Activated CD8-positive, alpha-beta T cell treated with anti-CD3 and anti-CD28 coated beads, Interleukin-2, amount 10 ng/mL, durations not matched to agents 7 days and 5 days (primary cell): ENCODE measurements around the gene SUPT4H1. TPM values are rescaled to one million over a fixed set of nuclear protein-coding genes. Genes with fewer than 3 reads are reported as not detected.
A peak's percentile ranks its signal among the peaks of the same experiment; 100 is the strongest.

Source experiments
- ATAC-seq: fragments of 150-1000 bp; cut with Tn5 transposase; one replicate; pipeline ENCODE4 v1.10.0; 2021; ENCODE audit warnings: moderate library complexity
- CTCF ChIA-PET: fragments of 350-600 bp; sonication (Branson Sonifier 250); formaldehyde crosslinking; loops from one replicate; lab custom pipeline; 2021; ENCODE audit warnings: antibody characterized with exemption; lab: Charles Lee
- POLR2A ChIA-PET: fragments of 350-600 bp; sonication (Branson Sonifier 250); formaldehyde crosslinking; loops from one replicate; lab custom pipeline; 2021; ENCODE audit warnings: antibody characterized with exemption; lab: Charles Lee
- DNase-seq: peaks from one replicate; pipeline ENCODE4 v3.0.0-alpha.2; 2020
- H3K27ac Mint-ChIP-seq: one replicate; pipeline ENCODE4 v1.8.0; 2021; ENCODE audit warnings: mild to moderate bottlenecking, mixed read lengths
- H3K27me3 Mint-ChIP-seq: one replicate; pipeline ENCODE4 v1.8.0; 2021; ENCODE audit warnings: low read depth, mixed read lengths
- H3K36me3 Mint-ChIP-seq: one replicate; pipeline ENCODE4 v1.8.0; 2021; ENCODE audit warnings: low read depth, mixed read lengths
- H3K4me1 Mint-ChIP-seq: one replicate; pipeline ENCODE4 v1.8.0; 2021; ENCODE audit warnings: low read depth, mixed read lengths
- H3K4me3 Mint-ChIP-seq: one replicate; pipeline ENCODE4 v1.8.0; 2021; ENCODE audit warnings: mild to moderate bottlenecking, mixed read lengths
- H3K9me3 Mint-ChIP-seq: one replicate; pipeline ENCODE4 v1.8.0; 2022; ENCODE audit warnings: mixed read lengths; ENCODE audit not compliant: insufficient read depth
- total RNA-seq, 2 experiments: library from RNA; stranded (reverse); gene quantifications; one replicate each; pipeline ENCODE4 v1.2.3, GENCODE V29; 2021

Gene SUPT4H1
- total RNA-seq, 2 experiments from 2014 or later = 75.2 to 90.8 TPM

DNA sequence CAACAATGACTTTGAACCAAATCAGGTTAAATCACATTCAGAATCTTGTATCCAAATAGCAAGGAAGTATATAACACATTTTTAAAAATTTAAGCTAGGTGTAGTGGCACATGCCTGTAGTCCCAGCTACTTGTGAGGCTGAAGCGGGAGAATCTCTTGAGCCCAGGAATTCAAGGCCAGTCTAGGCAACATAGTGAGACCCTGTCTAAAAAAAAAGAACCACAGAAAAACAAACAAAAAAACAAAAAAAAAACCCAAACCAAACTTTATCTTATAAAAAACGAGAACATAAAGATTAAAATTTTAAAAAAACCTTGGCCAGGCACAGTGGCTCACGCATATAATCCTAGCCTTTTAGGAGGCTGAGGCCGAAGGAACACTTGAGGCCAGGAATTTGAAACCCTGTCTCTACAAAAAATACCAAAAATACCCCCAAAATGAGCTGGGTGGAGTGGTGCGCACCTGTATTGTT, 11.6 kb downstream of the SUPT4H1 start:
- Mint-ChIP-seq H3K27me3 (no peaks in the 10 kb centered on the region), H3K36me3 (peaks cover 81% of the 10 kb centered on the region), H3K9me3 (no peaks in the 10 kb centered on the region), H3K27ac (peak overlapping the region; percentile 92), H3K4me3 (peak overlapping the region; percentile 99), H3K4me1 (peaks cover 64% of the 10 kb centered on the region)
- ATAC-seq = no peak
- DNase-seq = no peak
- ChIA-PET POLR2A (interaction anchor here (0.6 to 28.8 kb wide), 8 partner anchors 1 to 1661 kb away, joined by 3 to 2649 read pairs (median 4); partner anchors contain the start of genes PRR11, SKA2, SUPT4H1 and TSPOAP1), CTCF (interaction anchor here (0.9 to 13.4 kb wide), 4 partner anchors 8 to 77 kb away, joined by 3 to 235 read pairs (median 52); partner anchors contain the start of genes RNF43 and SUPT4H1)

DNA sequence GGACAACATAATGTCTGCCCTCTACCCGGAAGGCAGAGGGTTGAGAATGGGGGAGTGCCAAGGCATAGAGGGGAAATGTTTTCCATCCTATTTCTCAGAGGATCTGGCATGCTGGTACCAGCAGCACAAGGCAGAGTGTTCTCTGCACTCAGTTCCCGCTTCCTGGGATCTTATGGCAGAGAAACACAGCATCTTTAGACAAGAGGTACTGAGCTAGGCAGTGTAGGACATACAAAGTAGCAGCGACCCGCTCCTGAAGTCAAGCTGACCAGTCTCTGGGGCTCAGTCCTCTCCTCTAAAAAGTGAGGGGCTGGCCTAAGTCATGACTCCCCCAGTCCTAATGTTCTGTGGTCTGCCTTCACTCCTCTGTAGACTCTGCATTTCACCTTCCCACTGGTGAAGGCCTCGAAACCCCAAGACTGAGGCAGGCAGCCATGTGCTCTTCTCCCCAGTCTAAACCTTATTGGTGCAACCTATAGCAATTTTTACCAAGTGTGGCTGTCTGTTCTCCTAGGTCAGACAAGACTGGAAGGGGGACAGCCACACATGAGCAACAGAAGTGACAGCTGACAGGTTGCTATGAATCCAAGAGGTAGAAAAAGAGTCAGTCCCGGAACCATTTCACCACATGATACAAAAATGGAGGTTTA, 12.1 kb downstream of the SUPT4H1 start:
- H3K36me3 Mint-ChIP-seq = peaks cover 76% of the 10 kb centered on the region
- CTCF ChIA-PET = interaction anchor here (0.9 to 13.4 kb wide), 6 partner anchors 7 to 78 kb away, joined by 3 to 235 read pairs (median 4); partner anchors contain the start of genes RNF43 and SUPT4H1

DNA sequence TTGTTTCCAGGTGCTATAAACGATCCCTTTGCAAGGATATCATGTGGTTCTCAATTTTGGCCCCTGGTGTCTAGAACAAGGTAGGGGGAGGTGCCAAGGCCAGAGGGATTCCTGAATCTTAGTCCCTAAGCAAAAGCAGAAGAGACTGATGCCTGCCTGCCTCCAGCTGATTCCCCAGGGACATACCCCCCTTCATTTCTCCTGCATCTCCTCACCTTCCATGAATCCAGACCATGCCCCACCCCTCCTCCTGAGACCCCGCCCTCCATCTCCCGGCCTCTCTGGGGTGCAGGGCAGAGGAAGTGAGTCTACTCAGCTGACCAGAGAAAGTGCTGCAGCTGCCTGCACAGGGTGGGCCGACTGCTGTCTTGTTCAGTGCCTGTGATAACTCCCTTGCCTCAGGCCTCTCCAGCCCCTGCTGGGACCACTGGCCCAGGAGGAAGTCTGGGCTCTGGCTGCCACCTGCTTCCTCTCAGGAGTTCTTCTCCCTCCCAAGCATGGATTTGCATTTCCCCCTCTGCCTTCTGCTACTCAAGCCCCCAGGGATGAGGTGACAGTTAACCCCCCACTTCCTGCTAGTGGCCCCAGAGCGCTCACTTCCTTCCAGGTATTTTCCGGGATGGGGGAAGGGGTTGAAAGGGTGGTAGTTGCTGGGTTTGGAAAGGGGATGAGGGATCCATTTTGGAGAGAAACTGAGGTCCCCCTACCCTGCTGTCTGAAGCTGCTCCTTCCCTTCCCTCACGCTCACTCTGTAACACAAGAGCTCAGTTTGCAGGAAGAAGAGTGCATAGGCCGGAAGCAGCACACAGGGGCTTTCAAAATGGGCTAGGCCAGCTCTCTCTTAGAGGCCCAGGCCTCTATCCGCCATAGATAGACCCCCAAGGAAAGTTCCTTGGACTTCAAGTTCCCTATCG, 12.9 kb downstream of the SUPT4H1 start:
- ATAC-seq (peak; percentile 31), DNase-seq (peak; percentile 89)
- Mint-ChIP-seq H3K4me1 (peaks cover 51% of the 10 kb centered on the region), H3K9me3 (no peaks in the 10 kb centered on the region), H3K4me3 (peak overlapping the region; percentile 99), H3K27me3 (no peaks in the 10 kb centered on the region), H3K27ac (peak overlapping the region; percentile 92), H3K36me3 (peaks cover 74% of the 10 kb centered on the region)
- ChIA-PET CTCF (interaction anchor here (1.0 to 13.4 kb wide), 6 partner anchors 8 to 78 kb away, joined by 4 to 235 read pairs (median 12); partner anchors contain the start of genes RNF43 and SUPT4H1), POLR2A (interaction anchor here (0.6 to 28.8 kb wide), 11 partner anchors 0 to 1280 kb away, joined by 3 to 2649 read pairs (median 4); partner anchors contain the start of genes PRR11, RNF43, SKA2 and SRSF1)

More for the DNA sequence above, 12.1 kb downstream of the SUPT4H1 start:
- POLR2A ChIA-PET = interaction anchor here (0.6 to 28.8 kb wide), 11 partner anchors 1 to 1661 kb away, joined by 3 to 2649 read pairs (median 4); partner anchors contain the start of genes PRR11, SKA2, SUPT4H1 and TSPOAP1
- ATAC-seq (no peak), DNase-seq (peak; percentile 50)
- H3K9me3 Mint-ChIP-seq = no peaks in the 10 kb centered on the region
- H3K27me3 Mint-ChIP-seq = no peaks in the 10 kb centered on the region
- H3K27ac Mint-ChIP-seq = peak overlapping the region; percentile 92
- peaks cover 58% of the 10 kb centered on the region for H3K4me1 Mint-ChIP-seq
- H3K4me3 Mint-ChIP-seq = peak overlapping the region; percentile 99

DNA sequence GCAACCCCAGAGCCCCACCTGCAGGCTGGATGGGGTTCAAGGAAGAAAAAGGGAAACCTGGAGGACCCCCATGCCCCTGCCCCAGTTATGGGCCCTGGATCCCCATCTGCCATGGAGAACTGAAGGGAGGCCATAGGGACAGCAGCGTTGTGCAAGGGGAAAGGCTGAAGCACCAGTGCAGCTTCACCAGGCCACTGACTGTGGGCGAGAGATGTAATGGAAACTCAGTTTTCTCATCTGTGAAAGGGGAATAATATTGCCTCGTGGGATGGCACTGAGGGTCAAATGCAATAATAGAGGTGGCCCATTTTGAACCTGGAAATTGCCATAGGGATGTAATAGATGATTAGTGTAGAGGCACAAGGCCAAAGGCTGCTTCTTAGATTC, 13.6 kb downstream of the SUPT4H1 start:
- Mint-ChIP-seq H3K36me3 (peaks cover 70% of the 10 kb centered on the region), H3K27ac (peak overlapping the region; percentile 92), H3K9me3 (no peaks in the 10 kb centered on the region), H3K4me1 (peaks cover 45% of the 10 kb centered on the region), H3K4me3 (peak overlapping the region; percentile 99), H3K27me3 (no peaks in the 10 kb centered on the region)
- ATAC-seq (peak; percentile 7), DNase-seq (peak; percentile 65)
- ChIA-PET CTCF (interaction anchor here (1.0 to 13.4 kb wide), 9 partner anchors 6 to 82 kb away, joined by 3 to 235 read pairs (median 12); partner anchors contain the start of genes RNF43 and SUPT4H1), POLR2A (interaction anchor here (0.6 to 28.8 kb wide), 11 partner anchors 1 to 1499 kb away, joined by 3 to 2649 read pairs (median 6); partner anchors contain the start of genes RNF43, SRSF1, SUPT4H1 and TSPOAP1)

DNA sequence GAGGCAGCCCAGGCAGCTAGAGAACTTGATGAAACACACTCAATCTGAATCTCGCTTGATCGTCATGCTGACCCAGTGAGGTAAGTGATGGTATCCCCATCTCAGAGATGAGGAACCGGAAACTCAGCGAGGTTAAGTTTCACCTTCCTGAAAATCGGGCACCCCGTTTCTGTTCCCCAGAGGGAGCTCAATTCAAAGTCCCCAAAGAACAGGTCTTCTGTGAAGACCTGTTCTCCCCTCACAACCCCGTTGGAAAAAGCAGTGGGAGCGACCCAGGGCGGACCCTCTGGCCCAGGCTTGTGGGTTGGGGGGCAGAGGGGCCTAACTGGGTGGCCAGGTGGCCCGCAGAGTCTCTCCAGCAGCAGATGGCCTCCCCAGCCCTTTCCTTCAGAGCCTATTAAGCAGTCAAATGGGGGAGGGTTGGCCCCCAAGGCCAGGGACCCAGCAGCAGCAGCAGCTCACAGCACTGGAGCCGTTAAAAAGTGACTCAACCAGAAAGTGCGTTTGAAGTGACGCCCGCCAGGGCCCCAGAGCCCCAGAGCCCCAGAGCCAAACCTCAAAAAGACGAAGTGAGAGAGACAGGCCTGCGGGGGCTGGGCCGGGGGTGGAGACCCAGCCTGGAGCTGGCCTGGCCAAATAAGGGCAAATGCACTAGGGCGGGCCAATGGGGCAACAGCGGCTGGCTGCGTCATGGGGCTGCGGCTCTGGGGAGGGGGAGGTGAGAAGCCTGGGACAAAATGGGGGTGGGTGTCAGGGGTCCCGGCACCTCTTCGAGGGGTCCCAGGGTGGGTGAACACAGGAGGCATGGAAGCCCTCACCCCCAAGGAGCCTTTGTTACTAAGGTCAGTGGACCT, 14.2 kb downstream of the SUPT4H1 start:
- Mint-ChIP-seq H3K36me3 (peaks cover 63% of the 10 kb centered on the region), H3K4me3 (peak overlapping the region; percentile 99), H3K9me3 (no peaks in the 10 kb centered on the region), H3K4me1 (peaks cover 39% of the 10 kb centered on the region), H3K27ac (peak overlapping the region; percentile 92), H3K27me3 (no peaks in the 10 kb centered on the region)
- ATAC-seq (peak; percentile 67), DNase-seq (peak; percentile 96)
- POLR2A ChIA-PET = interaction anchor here (0.6 to 28.8 kb wide), 20 partner anchors 1 to 1500 kb away, joined by 3 to 2649 read pairs (median 4); partner anchors contain the start of genes MTMR4, RAD51C, RNF43 and SRSF1
- CTCF ChIA-PET = interaction anchor here (0.9 to 13.4 kb wide), 10 partner anchors 7 to 87 kb away, joined by 3 to 235 read pairs (median 8); partner anchors contain the start of genes RNF43 and SUPT4H1

DNA sequence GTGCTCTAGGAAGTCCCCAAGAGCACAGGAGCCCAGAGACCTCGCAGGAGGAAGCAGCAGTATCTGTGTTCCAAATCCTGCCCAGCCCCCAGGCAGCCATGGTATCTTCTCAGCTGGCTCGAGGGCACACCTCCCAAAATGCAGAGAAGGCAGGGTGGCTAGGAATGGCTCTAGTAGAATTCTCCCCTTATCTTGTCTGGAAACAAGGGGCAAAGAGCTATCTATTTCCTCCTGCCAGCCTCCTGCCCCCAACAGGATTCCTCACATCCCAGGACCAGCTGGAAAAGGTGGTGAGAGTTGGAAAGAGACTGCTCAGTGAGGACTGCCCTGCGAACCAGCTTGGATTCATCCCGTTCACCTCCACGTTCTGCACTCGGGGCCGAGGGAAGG, 14.8 kb downstream of the SUPT4H1 start:
- CTCF ChIA-PET = interaction anchor here (0.8 to 13.4 kb wide), 10 partner anchors 8 to 96 kb away, joined by 3 to 235 read pairs (median 10); partner anchors contain the start of genes RNF43 and SUPT4H1
- H3K4me3 Mint-ChIP-seq = peak overlapping the region; percentile 99
- peak overlapping the region; percentile 92 for H3K27ac Mint-ChIP-seq
- POLR2A ChIA-PET = interaction anchor here (0.6 to 28.8 kb wide), 17 partner anchors 2 to 1500 kb away, joined by 3 to 2649 read pairs (median 4); partner anchors contain the start of genes MTMR4, RAD51C, RNF43 and SRSF1
- no peak for ATAC-seq
- peak; percentile 71 for DNase-seq
- peaks cover 32% of the 10 kb centered on the region for H3K4me1 Mint-ChIP-seq
- H3K36me3 Mint-ChIP-seq = peaks cover 59% of the 10 kb centered on the region
- peaks cover under 1% of the 10 kb centered on the region for H3K27me3 Mint-ChIP-seq
- H3K9me3 Mint-ChIP-seq = no peaks in the 10 kb centered on the region

DNA sequence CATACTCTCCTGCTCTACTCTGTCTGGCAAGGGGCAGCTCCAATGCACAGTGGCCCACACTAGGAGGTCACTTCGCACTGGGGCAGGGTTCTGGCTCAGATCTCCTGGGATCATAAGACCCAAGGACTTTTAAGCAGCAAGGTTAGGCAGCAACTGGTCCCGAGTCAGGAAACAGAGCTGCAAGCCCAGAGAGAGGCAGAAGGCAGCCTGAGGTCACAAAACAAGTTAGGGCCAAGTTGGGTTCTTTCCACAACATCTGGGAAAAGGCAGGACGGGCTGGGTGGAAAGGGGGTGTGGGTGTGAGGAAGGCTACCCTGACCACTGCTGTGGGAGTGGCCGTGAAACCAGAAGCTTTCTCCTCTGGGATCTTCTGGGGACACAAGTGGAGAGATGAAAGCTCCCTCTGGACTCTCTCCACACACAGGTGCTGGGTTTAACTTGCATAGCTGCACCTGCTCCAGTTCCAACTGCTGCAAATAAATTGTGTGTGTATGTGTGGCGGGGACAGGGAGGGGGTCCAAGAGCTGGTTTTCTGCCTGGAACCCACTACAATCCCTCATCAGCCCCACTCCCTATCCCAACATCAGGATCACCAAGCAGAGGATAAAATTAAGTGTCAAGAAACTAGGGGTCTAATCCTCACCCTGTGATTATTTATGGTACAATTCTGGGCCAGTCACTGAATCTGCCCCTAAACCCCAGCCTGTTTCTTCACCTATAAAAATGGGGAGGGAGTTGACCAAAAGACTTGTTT, 15.4 kb downstream of the SUPT4H1 start:
- CTCF ChIA-PET = interaction anchor here (0.8 to 13.4 kb wide), 9 partner anchors 8 to 97 kb away, joined by 3 to 235 read pairs (median 12); partner anchors contain the start of genes RNF43 and SUPT4H1
- H3K27ac Mint-ChIP-seq = peak overlapping the region; percentile 92
- POLR2A ChIA-PET = interaction anchor here (0.6 to 28.8 kb wide), 20 partner anchors 3 to 1501 kb away, joined by 3 to 2649 read pairs (median 4); partner anchors contain the start of genes RAD51C, RNF43, SRSF1 and SUPT4H1
- H3K36me3 Mint-ChIP-seq = peaks cover 59% of the 10 kb centered on the region
- H3K4me1 Mint-ChIP-seq = peaks cover 33% of the 10 kb centered on the region
- H3K9me3 Mint-ChIP-seq = no peaks in the 10 kb centered on the region
- peak; percentile 50 for DNase-seq
- no peak for ATAC-seq
- H3K27me3 Mint-ChIP-seq = peaks cover 4% of the 10 kb centered on the region
- peak overlapping the region; percentile 99 for H3K4me3 Mint-ChIP-seq

DNA sequence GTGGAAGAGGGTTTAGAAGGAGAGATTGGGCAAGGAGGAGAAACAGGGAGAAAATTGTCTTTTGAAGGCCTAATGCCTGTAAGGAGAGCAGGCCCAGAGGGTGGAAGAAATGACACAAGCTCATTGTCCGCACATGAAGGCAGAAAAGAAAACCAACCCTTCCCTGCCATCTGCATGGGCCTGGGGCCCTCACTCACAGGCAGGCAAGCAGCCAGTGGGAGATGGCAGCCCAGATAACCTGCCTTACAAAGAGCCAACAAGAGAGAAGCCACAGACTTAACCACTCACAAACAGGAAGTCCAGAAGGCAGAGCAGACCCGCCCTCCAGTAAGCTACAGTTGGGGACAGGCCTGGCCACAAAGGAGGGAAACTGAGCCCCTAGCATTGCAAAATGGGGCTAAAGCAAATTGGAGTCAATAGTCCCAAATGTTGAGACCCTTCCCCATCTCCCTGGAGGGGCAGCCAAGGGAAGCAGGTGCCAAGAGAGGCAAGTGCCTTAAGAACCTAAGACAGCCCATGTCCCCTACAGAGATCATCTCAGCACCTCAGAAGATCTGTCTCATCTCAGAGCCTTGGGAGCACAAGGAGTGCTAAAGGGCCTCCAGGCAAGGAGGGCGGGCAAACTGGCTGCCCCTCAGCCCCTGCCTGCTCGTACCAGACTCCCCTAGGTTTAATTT, 16.1 kb downstream of the SUPT4H1 start:
- Mint-ChIP-seq H3K4me3 (peak overlapping the region; percentile 99), H3K27me3 (peaks cover 6% of the 10 kb centered on the region)

More for the DNA sequence above, 16.1 kb downstream of the SUPT4H1 start:
- no peaks in the 10 kb centered on the region for H3K9me3 Mint-ChIP-seq
- ChIA-PET CTCF (interaction anchor here (1.0 to 13.4 kb wide), 5 partner anchors 9 to 82 kb away, joined by 3 to 235 read pairs (median 101); partner anchors contain the start of genes RNF43 and SUPT4H1), POLR2A (interaction anchor here (0.6 to 28.8 kb wide), 17 partner anchors 3 to 1502 kb away, joined by 3 to 2649 read pairs (median 5); partner anchors contain the start of genes RNF43, SUPT4H1 and TSPOAP1)
- H3K4me1 Mint-ChIP-seq = peaks cover 32% of the 10 kb centered on the region
- ATAC-seq = peak; percentile 13
- H3K36me3 Mint-ChIP-seq = peaks cover 61% of the 10 kb centered on the region
- DNase-seq = peak; percentile 90
- H3K27ac Mint-ChIP-seq = peak overlapping the region; percentile 92
